ENCODE data around the gene SHISA5.

SHISA5 gene

DNA sequence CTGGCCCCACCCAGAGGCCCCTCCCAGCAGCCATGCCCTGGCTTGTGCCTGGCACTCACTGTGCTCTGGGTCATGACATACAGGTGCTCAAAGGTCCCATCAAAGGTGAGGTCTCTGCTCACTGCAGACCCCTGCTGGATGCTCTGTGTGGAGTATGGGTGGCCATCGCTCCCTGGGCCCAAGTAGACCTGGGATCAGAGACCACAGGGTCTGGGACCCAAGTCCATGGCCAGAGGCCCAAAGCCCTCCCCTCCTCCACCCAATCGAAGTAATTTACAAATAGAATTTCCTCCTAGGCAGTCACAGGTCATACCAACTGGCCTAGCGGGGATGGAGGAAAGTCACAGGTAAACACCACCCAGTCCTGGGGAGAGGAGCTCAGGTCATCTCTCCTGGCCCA is 81.7 kb downstream of the SHISA5 start:
- Histone ChIP-seq H3K36me3 (ENCODE audit: low read depth) (peaks cover 82% of the 10 kb centered on the region), H3K4me1 (ENCODE audit: insufficient read depth, poor library complexity, severe bottlenecking) (peaks cover 18% of the 10 kb centered on the region), H3K27me3 (ENCODE audit: insufficient read depth, poor library complexity, severe bottlenecking) (no peaks in the 10 kb centered on the region), H3K4me3 (ENCODE audit: severe bottlenecking) (no peak overlapping the region), H3K27ac (ENCODE audit: poor library complexity, severe bottlenecking) (no peak overlapping the region), H3K9me3 (ENCODE audit: severe bottlenecking) (no peaks in the 10 kb centered on the region)
- no peak for DNase-seq (ENCODE audit: low spot score)
- no peak for ATAC-seq (ENCODE audit: low read depth)
- TF ChIP-seq, protein P1, sequence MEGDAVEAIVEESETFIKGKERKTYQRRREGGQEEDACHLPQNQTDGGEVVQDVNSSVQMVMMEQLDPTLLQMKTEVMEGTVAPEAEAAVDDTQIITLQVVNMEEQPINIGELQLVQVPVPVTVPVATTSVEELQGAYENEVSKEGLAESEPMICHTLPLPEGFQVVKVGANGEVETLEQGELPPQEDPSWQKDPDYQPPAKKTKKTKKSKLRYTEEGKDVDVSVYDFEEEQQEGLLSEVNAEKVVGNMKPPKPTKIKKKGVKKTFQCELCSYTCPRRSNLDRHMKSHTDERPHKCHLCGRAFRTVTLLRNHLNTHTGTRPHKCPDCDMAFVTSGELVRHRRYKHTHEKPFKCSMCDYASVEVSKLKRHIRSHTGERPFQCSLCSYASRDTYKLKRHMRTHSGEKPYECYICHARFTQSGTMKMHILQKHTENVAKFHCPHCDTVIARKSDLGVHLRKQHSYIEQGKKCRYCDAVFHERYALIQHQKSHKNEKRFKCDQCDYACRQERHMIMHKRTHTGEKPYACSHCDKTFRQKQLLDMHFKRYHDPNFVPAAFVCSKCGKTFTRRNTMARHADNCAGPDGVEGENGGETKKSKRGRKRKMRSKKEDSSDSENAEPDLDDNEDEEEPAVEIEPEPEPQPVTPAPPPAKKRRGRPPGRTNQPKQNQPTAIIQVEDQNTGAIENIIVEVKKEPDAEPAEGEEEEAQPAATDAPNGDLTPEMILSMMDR (IDR thresholded peaks at IDR 0.05; ENCODE audit: poor library complexity, severe bottlenecking): no peak

DNA sequence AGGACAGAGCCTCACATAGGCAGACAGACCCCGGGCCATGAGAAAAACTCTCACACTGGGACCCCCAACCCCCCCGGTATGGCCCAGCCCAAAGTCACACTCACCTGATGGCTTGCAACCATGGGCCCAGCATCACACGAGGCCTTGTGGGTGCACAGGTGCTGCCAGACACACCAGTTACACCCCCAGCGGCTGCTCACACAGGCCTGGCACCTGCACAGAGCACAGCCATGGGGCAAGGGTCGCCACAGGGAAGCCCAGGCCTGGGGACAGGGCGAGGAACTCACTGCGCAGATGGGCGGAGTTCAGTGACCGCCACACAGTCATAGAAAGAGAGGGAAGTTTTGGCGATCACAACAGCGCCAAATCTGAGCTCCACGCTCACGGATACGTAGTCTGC is 83.4 kb downstream of the SHISA5 start:
- TF ChIP-seq, protein P1 (IDR thresholded peaks at IDR 0.05; ENCODE audit: poor library complexity, severe bottlenecking): no peak
- Histone ChIP-seq H3K27me3 (ENCODE audit: insufficient read depth, poor library complexity, severe bottlenecking) (no peaks in the 10 kb centered on the region), H3K4me3 (ENCODE audit: severe bottlenecking) (no peak overlapping the region), H3K4me1 (ENCODE audit: insufficient read depth, poor library complexity, severe bottlenecking) (peaks cover under 1% of the 10 kb centered on the region), H3K9me3 (ENCODE audit: severe bottlenecking) (no peaks in the 10 kb centered on the region), H3K36me3 (ENCODE audit: low read depth) (peaks cover 93% of the 10 kb centered on the region), H3K27ac (ENCODE audit: poor library complexity, severe bottlenecking) (no peak overlapping the region)
- DNase-seq (ENCODE audit: low spot score): no peak
- ATAC-seq (ENCODE audit: low read depth): no peak

DNA sequence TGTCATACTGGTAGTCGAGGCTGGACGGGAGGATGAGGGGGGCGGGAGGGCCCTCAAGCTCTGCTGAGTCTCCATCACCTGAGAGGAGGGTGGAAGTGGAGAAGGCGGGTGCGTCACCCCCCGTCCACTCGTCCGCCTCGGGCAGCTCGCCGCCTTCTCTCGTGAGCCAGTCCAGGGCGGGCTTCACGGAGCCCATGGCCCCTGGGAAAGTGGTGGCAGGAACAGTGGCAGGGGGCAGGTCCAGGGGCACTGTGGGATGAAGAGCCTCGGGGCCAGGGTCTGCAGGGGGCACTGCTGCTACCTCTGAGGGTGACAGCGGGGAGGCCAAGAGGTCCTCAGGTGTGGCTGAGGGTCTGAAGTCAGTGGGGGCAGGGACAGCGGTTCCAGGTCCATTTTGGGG is 84.4 kb downstream of the SHISA5 start:
- peaks cover 93% of the 10 kb centered on the region for H3K36me3 ChIP-seq (ENCODE audit: low read depth)
- DNase-seq (ENCODE audit: low spot score): no peak
- no peaks in the 10 kb centered on the region for H3K4me1 ChIP-seq (ENCODE audit: insufficient read depth, poor library complexity, severe bottlenecking)
- H3K4me3 ChIP-seq (ENCODE audit: severe bottlenecking): no peak overlapping the region
- H3K27me3 ChIP-seq (ENCODE audit: insufficient read depth, poor library complexity, severe bottlenecking): no peaks in the 10 kb centered on the region
- no peak overlapping the region for H3K27ac ChIP-seq (ENCODE audit: poor library complexity, severe bottlenecking)
- H3K9me3 ChIP-seq (ENCODE audit: severe bottlenecking): no peaks in the 10 kb centered on the region
- ATAC-seq (ENCODE audit: low read depth): no peak
- TF ChIP-seq, protein P1 (IDR thresholded peaks at IDR 0.05; ENCODE audit: poor library complexity, severe bottlenecking): no peak

- H3K4me3 ChIP-seq (ENCODE audit: severe bottlenecking): no peak overlapping the region
- ATAC-seq (ENCODE audit: low read depth) (no peak), DNase-seq (ENCODE audit: low spot score) (no peak)
- H3K36me3 ChIP-seq (ENCODE audit: low read depth): peaks cover 93% of the 10 kb centered on the region
- TF ChIP-seq, protein P1 (IDR thresholded peaks at IDR 0.05; ENCODE audit: poor library complexity, severe bottlenecking): no peak
- H3K4me1 ChIP-seq (ENCODE audit: insufficient read depth, poor library complexity, severe bottlenecking): no peaks in the 10 kb centered on the region
- no peaks in the 10 kb centered on the region for H3K9me3 ChIP-seq (ENCODE audit: severe bottlenecking)
- H3K27me3 ChIP-seq (ENCODE audit: insufficient read depth, poor library complexity, severe bottlenecking): no peaks in the 10 kb centered on the region
- H3K27ac ChIP-seq (ENCODE audit: poor library complexity, severe bottlenecking): no peak overlapping the region
Measured at GRCh38 chr3:48419149-48419548, 84.8 kb downstream of the SHISA5 start.

DNA sequence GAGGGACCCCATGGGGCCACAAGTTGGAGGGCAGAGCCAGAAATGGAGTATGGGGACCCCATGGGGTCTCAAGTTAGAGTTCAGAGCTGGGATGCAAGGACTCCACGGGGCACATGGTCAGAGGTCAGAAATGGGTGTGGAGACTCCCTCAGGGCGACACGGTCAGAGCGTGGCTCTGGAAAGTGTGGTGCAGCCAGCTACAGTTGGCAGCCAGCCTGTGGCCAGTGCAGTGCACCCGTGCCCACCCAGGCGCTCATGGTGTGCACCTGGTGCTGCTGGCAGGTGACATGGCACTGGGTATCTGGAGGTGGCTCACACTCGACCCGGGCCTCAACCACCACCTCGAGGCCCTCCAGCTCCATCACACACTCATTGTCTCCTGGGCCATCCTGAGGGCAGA is 85.3 kb downstream of the SHISA5 start:
- H3K4me3 ChIP-seq (ENCODE audit: severe bottlenecking): no peak overlapping the region
- H3K9me3 ChIP-seq (ENCODE audit: severe bottlenecking): no peaks in the 10 kb centered on the region
- TF ChIP-seq, protein P1 (IDR thresholded peaks at IDR 0.05; ENCODE audit: poor library complexity, severe bottlenecking): no peak
- no peak overlapping the region for H3K27ac ChIP-seq (ENCODE audit: poor library complexity, severe bottlenecking)
- no peak for ATAC-seq (ENCODE audit: low read depth)
- no peaks in the 10 kb centered on the region for H3K27me3 ChIP-seq (ENCODE audit: insufficient read depth, poor library complexity, severe bottlenecking)
- peaks cover 93% of the 10 kb centered on the region for H3K36me3 ChIP-seq (ENCODE audit: low read depth)
- no peaks in the 10 kb centered on the region for H3K4me1 ChIP-seq (ENCODE audit: insufficient read depth, poor library complexity, severe bottlenecking)
- DNase-seq (ENCODE audit: low spot score): no peak

Measured in RWPE2 (cell line).